Body of pancreas (tissue), 4 donors: ENCODE measurements around the gene HOXA6. TPM values are rescaled to one million over a fixed set of nuclear protein-coding genes. Genes with fewer than 3 reads are reported as not detected.
A peak's percentile ranks its signal among the peaks of the same experiment; 100 is the strongest.

Experiments used
- ATAC-seq: fragments of 150-250 bp; one replicate; pipeline ENCODE4 v1.9.1; 2016
- DNase-seq, 4 donors: peaks; one replicate each; pipeline ENCODE4 v3.0.0-alpha.2; 2019
- H3K27ac ChIP-seq, 4 donors: fragments of 200-600 bp; sonication (generic); 1 replicate in 3 of 4; 2 replicates in 1 of 4; pipeline versions ENCODE4 v1.5.1 to v1.6.1; 2016 to 2019; ENCODE audit warnings: mild to moderate bottlenecking in 1 of 4, mixed read lengths in 1 of 4, moderate library complexity in 1 of 4
- H3K27me3 ChIP-seq, 2 donors: fragments of 200-600 bp; sonication (generic); one replicate each; pipeline ENCODE4 v1.6.0; 2016; ENCODE audit warnings: mild to moderate bottlenecking in 1 of 2
- H3K36me3 ChIP-seq, 2 donors: fragments of 200-600 bp; sonication (generic); replicated peaks in 1 of 2; 2 replicates each; pipeline ENCODE4 v1.5.1; 2016; ENCODE audit warnings: low read depth in 2 of 2; ENCODE audit not compliant: insufficient read depth in 1 of 2
- H3K4me1 ChIP-seq: fragments of 200-600 bp; sonication (generic); one replicate; pipeline ENCODE4 v1.6.0; 2016
- H3K4me3 ChIP-seq, 2 donors: fragments of 200-600 bp; sonication (generic); 1 replicate in 1 of 2; 2 replicates in 1 of 2; pipeline ENCODE4 v1.5.1; 2016 to 2019
- H3K9me3 ChIP-seq, 3 donors: fragments of 200-600 bp; sonication (generic); 1 replicate in 2 of 3; 2 replicates in 1 of 3; pipeline ENCODE4 v1.5.1; 2016
- POLR2A ChIP-seq, 3 donors: fragments of 450-650 bp; IDR thresholded peaks; one replicate each; pipeline ENCODE4 v1.6.1; 2016; ENCODE audit warnings: antibody characterized with exemption in 3 of 3, mild to moderate bottlenecking in 2 of 3
- WGBS, 2 donors: methylation state at CpG; one replicate each; pipeline ENCODE4 v1.1.5; 2017; 5-methylcytosine and 5-hydroxymethylcytosine counted together
- intact Hi-C: fragments of 100-400 bp; cut with DNase I; formaldehyde crosslinking; loops from one replicate; pipeline ENCODE4 v1.15.1; 2023
- total RNA-seq, 2 donors: library from RNA; depleted of rRNA; stranded (reverse); fragments of >200 nt; gene quantifications; one replicate each; pipeline ENCODE4 v1.1.0, GENCODE V29; 2016
- TF ChIP-seq, protein P1 (sequence below), 7 experiments: fragments of 450-650 bp in 4 of 7; fragments of 200-600 bp in 3 of 7; sonication (generic) in 3 of 7; IDR thresholded peaks; one replicate each; pipeline ENCODE4 v1.5.1; 2016 to 2019; ENCODE audit warnings: antibody characterized with exemption in 7 of 7

HOXA6 gene
- total RNA-seq, 2 donors from 2014 or later = not detected

DNA sequence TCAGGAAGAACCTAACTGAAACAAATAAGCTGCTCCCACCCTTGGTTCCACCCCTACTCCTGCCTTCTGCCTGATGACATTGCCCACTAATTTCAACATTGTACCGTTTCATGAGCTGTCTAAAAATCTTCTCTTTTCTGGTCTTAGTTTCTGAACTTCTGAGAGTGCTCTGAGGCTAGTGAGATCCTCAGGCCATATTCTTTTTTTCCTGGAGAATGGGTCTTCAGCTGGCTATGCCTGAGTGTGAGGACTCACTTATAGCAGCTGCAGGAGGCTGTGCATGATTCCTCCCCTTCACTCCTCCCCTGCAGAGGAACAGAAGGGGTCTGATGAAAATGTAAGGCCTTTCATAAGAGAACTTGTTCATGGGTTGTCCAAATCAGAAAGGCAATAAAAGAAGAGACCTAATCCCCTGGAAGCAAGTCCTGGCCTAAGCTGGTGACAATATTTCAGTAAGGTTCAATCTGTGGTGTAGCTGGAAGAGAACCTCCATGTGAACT lies 28.1 kb downstream of the HOXA6 start:
- intact Hi-C loops = no loop called here
- Histone ChIP-seq H3K27me3 (peaks cover 5 to 50% of the 10 kb centered on the region in 2 donors), H3K4me1 (peaks cover 15% of the 10 kb centered on the region), H3K36me3 (no peaks in the 10 kb centered on the region), H3K27ac (no peak overlapping the region), H3K9me3 (no peaks in the 10 kb centered on the region), H3K4me3 (no peak overlapping the region)
- TF ChIP-seq, protein P1, sequence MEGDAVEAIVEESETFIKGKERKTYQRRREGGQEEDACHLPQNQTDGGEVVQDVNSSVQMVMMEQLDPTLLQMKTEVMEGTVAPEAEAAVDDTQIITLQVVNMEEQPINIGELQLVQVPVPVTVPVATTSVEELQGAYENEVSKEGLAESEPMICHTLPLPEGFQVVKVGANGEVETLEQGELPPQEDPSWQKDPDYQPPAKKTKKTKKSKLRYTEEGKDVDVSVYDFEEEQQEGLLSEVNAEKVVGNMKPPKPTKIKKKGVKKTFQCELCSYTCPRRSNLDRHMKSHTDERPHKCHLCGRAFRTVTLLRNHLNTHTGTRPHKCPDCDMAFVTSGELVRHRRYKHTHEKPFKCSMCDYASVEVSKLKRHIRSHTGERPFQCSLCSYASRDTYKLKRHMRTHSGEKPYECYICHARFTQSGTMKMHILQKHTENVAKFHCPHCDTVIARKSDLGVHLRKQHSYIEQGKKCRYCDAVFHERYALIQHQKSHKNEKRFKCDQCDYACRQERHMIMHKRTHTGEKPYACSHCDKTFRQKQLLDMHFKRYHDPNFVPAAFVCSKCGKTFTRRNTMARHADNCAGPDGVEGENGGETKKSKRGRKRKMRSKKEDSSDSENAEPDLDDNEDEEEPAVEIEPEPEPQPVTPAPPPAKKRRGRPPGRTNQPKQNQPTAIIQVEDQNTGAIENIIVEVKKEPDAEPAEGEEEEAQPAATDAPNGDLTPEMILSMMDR (IDR thresholded peaks at IDR 0.05) = no peak
- TF ChIP-seq POLR2A (IDR thresholded peaks at IDR 0.05) = no peak
- DNase-seq (no peak), ATAC-seq (no peak)
- 29 to 48% methylated on average over 1 of the region's 1 CpG for WGBS, 2 donors

DNA sequence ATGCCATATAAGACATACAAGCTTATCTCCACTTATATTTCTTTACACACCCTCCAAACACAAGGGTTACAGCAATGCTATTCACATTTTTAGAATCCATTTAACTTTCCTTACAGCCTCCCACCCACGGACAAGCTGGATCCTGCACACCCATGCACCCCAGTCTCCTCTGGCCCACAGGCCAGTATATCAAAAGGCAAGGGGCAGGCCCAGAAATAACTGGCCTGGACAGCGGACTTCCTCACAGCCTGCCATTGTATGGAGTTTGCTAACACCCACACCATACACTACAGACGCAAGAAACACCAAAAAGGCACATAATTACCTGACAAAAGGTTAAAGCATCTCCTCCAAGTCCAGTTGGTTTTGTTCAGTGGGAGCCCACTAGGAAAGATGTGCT lies 29.0 kb downstream of the HOXA6 start:
- H3K36me3 ChIP-seq = no peaks in the 10 kb centered on the region
- intact Hi-C loops = no loop called here
- peaks cover 5 to 45% of the 10 kb centered on the region in 2 donors for H3K27me3 ChIP-seq
- H3K27ac ChIP-seq = peak overlapping the region in 2 of 4 donors; percentile 7 to 42
- H3K9me3 ChIP-seq = no peaks in the 10 kb centered on the region
- TF ChIP-seq, protein P1 (IDR thresholded peaks at IDR 0.05) = no peak
- no peak for TF ChIP-seq POLR2A (IDR thresholded peaks at IDR 0.05)
- DNase-seq (no peak), ATAC-seq (no peak)
- 33 to 42% methylated on average over 3 of the region's 3 CpGs for WGBS, 2 donors
- no peak overlapping the region for H3K4me3 ChIP-seq
- peaks cover 15% of the 10 kb centered on the region for H3K4me1 ChIP-seq

DNA sequence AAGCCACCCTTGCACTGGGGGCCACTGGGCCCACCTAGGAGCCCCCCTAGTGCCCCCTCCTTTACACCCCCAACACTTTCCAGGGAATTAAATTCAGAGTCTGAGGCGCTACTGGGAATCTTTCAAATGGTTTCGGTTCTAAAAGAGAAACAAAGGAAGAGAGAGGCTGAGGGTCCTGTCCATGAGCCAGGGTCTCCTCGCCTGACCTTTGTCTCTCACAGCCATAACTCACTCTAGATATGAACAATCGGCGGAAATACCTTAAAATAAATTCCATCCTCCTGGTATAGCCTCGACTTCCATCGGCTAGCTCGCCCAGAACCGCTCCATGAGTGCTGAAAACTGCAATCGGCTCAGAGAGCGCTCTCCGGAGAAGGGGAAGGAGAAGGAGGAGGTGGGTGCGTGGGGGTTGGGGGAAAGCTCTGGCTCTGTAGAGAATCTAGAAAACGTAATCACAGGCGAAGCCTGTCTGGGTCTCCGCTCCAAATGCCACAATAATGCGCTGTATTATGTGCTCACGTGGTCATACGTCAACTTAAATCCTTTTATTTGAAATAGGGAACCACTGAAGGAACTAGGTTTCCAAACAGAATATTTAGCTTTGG lies 29.6 kb downstream of the HOXA6 start:
- 21 to 24% methylated on average over 19 of the region's 19 CpGs for WGBS, 2 donors
- DNase-seq (no peak), ATAC-seq (peak; percentile 7)
- Histone ChIP-seq H3K9me3 (no peaks in the 10 kb centered on the region), H3K27me3 (peaks cover 5 to 39% of the 10 kb centered on the region in 2 donors), H3K27ac (peak overlapping the region in 3 of 4 donors; percentile 7 to 42 (median 27)), H3K36me3 (no peaks in the 10 kb centered on the region), H3K4me1 (peaks cover 15% of the 10 kb centered on the region), H3K4me3 (no peak overlapping the region)
- TF ChIP-seq, protein P1 (IDR thresholded peaks at IDR 0.05) = no peak
- no peak for TF ChIP-seq POLR2A (IDR thresholded peaks at IDR 0.05)
- intact Hi-C loops = no loop called here

DNA sequence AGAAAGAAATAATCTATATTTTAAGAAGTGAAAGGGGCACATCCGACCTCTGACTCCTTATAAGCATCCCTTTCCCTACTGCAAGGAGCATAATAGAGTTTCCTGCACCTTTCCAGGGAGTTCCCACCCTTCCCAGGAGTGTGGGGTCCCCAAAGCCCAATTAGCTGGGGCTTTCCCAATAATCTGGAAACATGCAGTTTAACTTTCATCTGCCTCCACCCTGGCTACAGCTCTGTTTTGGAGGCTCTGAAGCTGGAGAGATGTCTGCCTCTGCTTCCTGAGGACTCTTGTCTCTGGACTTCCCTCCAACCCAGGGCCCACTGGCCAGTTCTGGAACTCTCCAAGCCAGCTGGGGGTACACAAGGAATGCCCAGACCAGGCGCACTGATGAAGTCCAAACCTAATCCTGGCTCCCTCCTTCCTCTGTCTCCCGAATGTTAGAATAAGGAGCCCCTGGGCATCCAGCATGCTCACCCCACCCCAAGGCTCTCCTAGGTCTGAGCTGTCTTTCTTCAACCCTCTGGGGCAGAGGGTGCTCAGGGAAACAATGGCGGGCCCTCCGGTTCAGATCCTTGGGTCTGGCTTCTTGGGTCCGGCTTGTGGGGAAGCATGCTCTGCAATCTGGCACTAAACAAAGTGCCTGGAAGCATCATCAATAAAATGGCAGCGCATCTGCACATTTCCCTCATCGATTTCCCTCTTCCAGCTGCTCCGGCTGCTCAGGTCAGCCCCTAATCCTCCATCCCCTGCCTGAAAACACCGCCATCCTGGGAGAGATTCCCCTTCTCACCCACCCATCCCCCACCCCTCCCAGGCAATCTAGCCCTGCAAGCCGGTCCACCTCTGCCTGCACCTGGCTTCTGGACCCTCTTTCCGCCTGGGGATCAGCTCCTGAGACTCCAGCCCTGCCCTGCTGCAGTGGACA lies 30.4 kb downstream of the HOXA6 start:
- H3K4me1 ChIP-seq = peaks cover 11% of the 10 kb centered on the region
- no peaks in the 10 kb centered on the region for H3K9me3 ChIP-seq
- no peak for DNase-seq
- ATAC-seq = no peak
- H3K4me3 ChIP-seq = no peak overlapping the region
- H3K27ac ChIP-seq = peak overlapping the region in 3 of 4 donors; percentile 7 to 42 (median 27)
- TF ChIP-seq, protein P1 (IDR thresholded peaks at IDR 0.05) = no peak
- TF ChIP-seq POLR2A (IDR thresholded peaks at IDR 0.05) = no peak
- 18 to 19% methylated on average over 12 of the region's 12 CpGs for WGBS, 2 donors
- intact Hi-C loops = no loop called here
- H3K36me3 ChIP-seq = no peaks in the 10 kb centered on the region
- peaks cover 5 to 31% of the 10 kb centered on the region in 2 donors for H3K27me3 ChIP-seq
